Measurements from ENCODE around the gene DDX24.

- no peak for TF ChIP-seq CTCF (IDR thresholded peaks at IDR 0.05)
- no peak for TF ChIP-seq POLR2A (IDR thresholded peaks at IDR 0.05)
- no peak for TF ChIP-seq POLR2AphosphoS5 (IDR thresholded peaks at IDR 0.05; ENCODE audit: insufficient read depth in 1 of 2, low read depth in 1 of 2)
Observed at GRCh38 chr14:94125659-94126418, 44.8 kb upstream of the DDX24 start.

All from vagina (tissue), 2 donors.